ENCODE results near the gene NELL1. TPM values are rescaled to one million over a fixed set of nuclear protein-coding genes. Genes with fewer than 3 reads are reported as not detected.

The NELL1 gene
- total and polyA plus RNA-seq, 2 experiments from 2014 or later: 8.9 to 20.1 TPM

GRCh38 chr11:21564833-21565682 lies 895.7 kb downstream of the NELL1 start:
- no peak overlapping the region for H3K4me3 ChIP-seq
- no peaks in the 10 kb centered on the region for H3K9me2 ChIP-seq (replicated peaks; ENCODE audit: insufficient read depth)
- no peaks in the 10 kb centered on the region for H3K27me3 ChIP-seq
- no peaks in the 10 kb centered on the region for H3K9me3 ChIP-seq (ENCODE audit: low read depth)
- H3K79me2 ChIP-seq: no peaks in the 10 kb centered on the region
- peak overlapping the region; percentile 43 for H3K4me2 ChIP-seq
- H3K36me3 ChIP-seq (replicated peaks; ENCODE audit: insufficient read depth, low read depth): no peaks in the 10 kb centered on the region
- no peak for TF ChIP-seq EZH2phosphoT487 (IDR thresholded peaks at IDR 0.05; ENCODE audit: low read depth, severe bottlenecking, unreplicated experiment)
- no peak for TF ChIP-seq CTCF (IDR thresholded peaks at IDR 0.05; ENCODE audit: poor library complexity)
- TF ChIP-seq EZH2 (IDR thresholded peaks at IDR 0.05; ENCODE audit: borderline replicate concordance): no peak
- H3K27ac ChIP-seq: peak overlapping the region; percentile 64
- H2AFZ ChIP-seq: no peak overlapping the region
- no peaks in the 10 kb centered on the region for H4K20me1 ChIP-seq (ENCODE audit: insufficient read depth, poor library complexity, severe bottlenecking)
- DNase-seq (ENCODE audit: low spot score): peak; percentile 41
- peaks cover 33% of the 10 kb centered on the region for H3K4me1 ChIP-seq (ENCODE audit: insufficient read depth)
- 87% methylated on average over 4 of the region's 4 CpGs for WGBS (ENCODE audit: low lambda C conversion rate, missing lambda C conversion rate)

DNA sequence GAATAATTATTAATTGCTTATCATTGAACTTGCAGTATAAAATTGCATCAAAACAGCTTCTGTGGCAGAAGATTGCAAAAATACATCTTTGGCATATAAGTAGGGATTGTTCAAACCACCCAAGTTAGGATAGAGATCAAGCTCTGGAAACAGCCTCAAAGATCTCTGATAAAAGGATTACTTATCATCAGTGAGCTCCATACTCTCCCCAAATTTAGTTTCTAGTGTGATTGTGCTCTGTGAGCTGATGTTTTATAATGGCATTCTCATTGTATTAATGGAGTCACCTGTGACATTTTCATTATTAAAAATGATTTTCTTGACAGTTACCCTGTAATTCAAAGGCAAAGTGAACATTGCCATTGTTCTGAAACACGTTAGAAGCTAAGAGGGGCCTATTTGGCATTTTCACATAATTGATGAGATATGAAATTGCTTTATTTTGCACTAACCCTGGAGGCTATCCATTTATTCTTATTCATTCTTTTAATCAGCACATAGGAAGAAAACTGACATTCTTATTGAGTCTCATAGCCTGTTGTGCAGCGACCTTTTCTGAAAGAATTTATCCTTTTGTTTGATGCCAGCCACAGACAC lies 897.2 kb downstream of the NELL1 start:
- Histone ChIP-seq H2AFZ (no peak overlapping the region), H3K4me2 (no peak overlapping the region), H3K36me3 (replicated peaks; ENCODE audit: insufficient read depth, low read depth) (no peaks in the 10 kb centered on the region), H3K9me3 (ENCODE audit: low read depth) (no peaks in the 10 kb centered on the region), H3K4me1 (ENCODE audit: insufficient read depth) (peaks cover 24% of the 10 kb centered on the region), H4K20me1 (ENCODE audit: insufficient read depth, poor library complexity, severe bottlenecking) (no peaks in the 10 kb centered on the region), H3K4me3 (no peak overlapping the region), H3K9me2 (replicated peaks; ENCODE audit: insufficient read depth) (no peaks in the 10 kb centered on the region), H3K27me3 (no peaks in the 10 kb centered on the region), H3K79me2 (no peaks in the 10 kb centered on the region), H3K27ac (peak overlapping the region; percentile 73)
- DNase-seq (ENCODE audit: low spot score): no peak
- 83% methylated on average over 2 of the region's 2 CpGs for WGBS (ENCODE audit: low lambda C conversion rate, missing lambda C conversion rate)
- TF ChIP-seq EZH2 (IDR thresholded peaks at IDR 0.05; ENCODE audit: borderline replicate concordance): no peak
- TF ChIP-seq CTCF (IDR thresholded peaks at IDR 0.05; ENCODE audit: poor library complexity): no peak
- TF ChIP-seq EZH2phosphoT487 (IDR thresholded peaks at IDR 0.05; ENCODE audit: low read depth, severe bottlenecking, unreplicated experiment): no peak

DNA sequence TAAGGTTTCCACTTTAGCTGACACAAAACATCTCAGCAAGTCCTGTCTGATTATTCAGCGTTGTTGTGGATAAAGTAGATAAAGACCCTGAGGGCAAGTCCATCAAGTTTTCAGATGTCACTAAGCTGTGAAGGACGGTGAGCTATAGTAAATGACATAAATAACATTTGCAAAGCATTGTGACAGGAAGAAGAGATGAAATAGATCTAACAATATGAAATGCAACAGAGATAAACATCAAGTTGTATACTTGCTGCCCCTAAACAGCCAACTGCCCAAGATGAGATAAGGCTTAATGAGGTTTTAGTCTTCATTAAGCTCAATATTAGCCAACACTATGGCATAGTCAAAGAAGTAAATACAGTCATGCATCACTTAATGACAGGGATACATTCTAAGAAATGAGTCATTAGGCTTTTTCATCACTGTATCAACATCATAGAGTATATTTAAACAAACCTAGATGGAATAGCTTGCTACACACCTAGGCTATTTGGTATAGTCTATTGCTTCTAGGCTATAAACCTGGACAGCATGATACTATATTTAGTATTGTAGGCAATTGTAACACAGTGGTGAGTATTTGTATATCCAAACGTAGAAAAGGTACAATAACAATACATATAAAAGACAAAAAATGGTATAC lies 898.4 kb downstream of the NELL1 start:
- no peak overlapping the region for H3K4me2 ChIP-seq
- H3K27me3 ChIP-seq: no peaks in the 10 kb centered on the region
- peaks cover 24% of the 10 kb centered on the region for H3K4me1 ChIP-seq (ENCODE audit: insufficient read depth)
- no peak overlapping the region for H3K4me3 ChIP-seq
- H3K9me2 ChIP-seq (replicated peaks; ENCODE audit: insufficient read depth): no peaks in the 10 kb centered on the region
- H2AFZ ChIP-seq: no peak overlapping the region
- H4K20me1 ChIP-seq (ENCODE audit: insufficient read depth, poor library complexity, severe bottlenecking): no peaks in the 10 kb centered on the region
- TF ChIP-seq EZH2phosphoT487 (IDR thresholded peaks at IDR 0.05; ENCODE audit: low read depth, severe bottlenecking, unreplicated experiment) (no peak), CTCF (IDR thresholded peaks at IDR 0.05; ENCODE audit: poor library complexity) (no peak), EZH2 (IDR thresholded peaks at IDR 0.05; ENCODE audit: borderline replicate concordance) (no peak)
- WGBS (ENCODE audit: low lambda C conversion rate, missing lambda C conversion rate): 48% methylated on average over 3 of the region's 3 CpGs
- peak overlapping the region; percentile 73 for H3K27ac ChIP-seq
- no peaks in the 10 kb centered on the region for H3K9me3 ChIP-seq (ENCODE audit: low read depth)
- H3K79me2 ChIP-seq: no peaks in the 10 kb centered on the region
- H3K36me3 ChIP-seq (replicated peaks; ENCODE audit: insufficient read depth, low read depth): no peaks in the 10 kb centered on the region
- peak; percentile 14 for DNase-seq (ENCODE audit: low spot score)

Data from hepatocyte (in vitro differentiated cells).